GM12878 (cell line): Measurements from ENCODE around the gene MPRIP. TPM values are rescaled to one million over a fixed set of nuclear protein-coding genes. Genes with fewer than 3 reads are reported as not detected.

Source experiments
- ATAC-seq: fragments of 200-7000 bp; cut with Tn5 transposase; 3 replicates; pipeline ENCODE4 v1.9.1; 2020; ENCODE audit warnings: mild to moderate bottlenecking, moderate library complexity
- BruUV-seq: library from RNA; stranded (reverse); fragments of 400-500 nt; replicated peaks from 2 replicates; lab custom pipeline; 2021; lab: Mats Ljungman, UMichigan
- CTCF ChIA-PET: fragments of 300-600 bp; sonication (Branson Sonifier 250); formaldehyde crosslinking; extraction: SDS; loops from one replicate; lab custom pipeline; 2021; ENCODE audit warnings: inconsistent platforms; lab: Yijun Ruan, JAX
- POLR2A ChIA-PET: fragments of 350-600 bp; formaldehyde crosslinking; extraction: SDS; loops from one replicate; lab custom pipeline; 2021; ENCODE audit warnings: inconsistent platforms; lab: Charles Lee
- RAD21 ChIA-PET: fragments of 300-600 bp; sonication (Branson Sonifier 250); formaldehyde crosslinking; loops from one replicate; lab custom pipeline; 2023; ENCODE audit warnings: antibody characterized with exemption; ENCODE audit not compliant: unreplicated experiment; lab: Charles Lee
- SMC1A ChIA-PET: fragments of 300-600 bp; sonication (Branson Sonifier 250); formaldehyde crosslinking; loops from one replicate; lab custom pipeline; 2023; ENCODE audit not compliant: unreplicated experiment, uncharacterized antibody; lab: Charles Lee
- DNase-seq: peaks from one replicate; pipeline ENCODE4 v3.0.0-alpha.2; 2011; ENCODE audit warnings: low read depth, low spot score
- FAIRE-seq: peaks from 3 replicates; lab custom pipeline; 2011; peaks lifted over from hg19 to GRCh38; lab: Jason Lieb, UNC
- H2AFZ ChIP-seq: 2 replicates; pipeline ENCODE4 v1.6.0; 2011; ENCODE audit warnings: low read depth, low read length, control low read depth; ENCODE audit not compliant: control insufficient read depth
- H3K27ac ChIP-seq: 2 replicates; pipeline ENCODE4 v1.5.1; 2011; ENCODE audit warnings: control low read depth; ENCODE audit not compliant: control insufficient read depth, insufficient read depth
- H3K27me3 ChIP-seq, 2 experiments: replicated peaks in 1 of 2; 2 replicates each; pipeline versions ENCODE4 v1.6.0 to v1.6.1; 2011; ENCODE audit warnings: low read length in 1 of 2; ENCODE audit not compliant: control insufficient read depth in 2 of 2, insufficient read depth in 2 of 2
- H3K36me3 ChIP-seq, 2 experiments: 2 replicates each; pipeline ENCODE4 v1.5.1; 2011; ENCODE audit warnings: low read length in 1 of 2; ENCODE audit not compliant: control insufficient read depth in 2 of 2, insufficient read depth in 2 of 2
- H3K4me1 ChIP-seq: 2 replicates; pipeline ENCODE4 v1.6.1; 2011; ENCODE audit warnings: mild to moderate bottlenecking, low read length, moderate library complexity, mixed read lengths; ENCODE audit not compliant: control insufficient read depth, insufficient read depth
- H3K4me2 ChIP-seq: 2 replicates; pipeline ENCODE4 v1.6.0; 2011; ENCODE audit warnings: control low read depth; ENCODE audit not compliant: control insufficient read depth, insufficient read depth
- H3K4me3 ChIP-seq: fragments of 200-600 bp; sonication (generic); 2 replicates; pipeline ENCODE4 v1.5.1; 2016
- H3K79me2 ChIP-seq: 2 replicates; pipeline ENCODE4 v1.6.0; 2011; ENCODE audit warnings: low read length; ENCODE audit not compliant: control insufficient read depth, insufficient read depth
- H3K9ac ChIP-seq: 2 replicates; pipeline ENCODE4 v1.8.0; 2011; ENCODE audit warnings: low read length, control low read depth, mixed read lengths; ENCODE audit not compliant: control insufficient read depth, insufficient read depth
- H3K9me3 ChIP-seq: replicated peaks from 3 replicates; pipeline ENCODE4 v1.5.1; 2011; ENCODE audit warnings: mild to moderate bottlenecking, low read length; ENCODE audit not compliant: control insufficient read depth, insufficient read depth
- H4K20me1 ChIP-seq: 2 replicates; pipeline ENCODE4 v1.6.0; 2011; ENCODE audit not compliant: control insufficient read depth, insufficient read depth
- BMI1 ChIP-seq: fragments of 450-650 bp; IDR thresholded peaks from 2 replicates; pipeline ENCODE4 v1.6.1; 2016; ENCODE audit warnings: mild to moderate bottlenecking, moderate library complexity, borderline replicate concordance
- EP300 ChIP-seq, 2 experiments: fragments of 150-350 bp in 1 of 2; IDR thresholded peaks; 2 replicates each; pipeline ENCODE4 v1.6.1; 2011 to 2012; ENCODE audit warnings: low read depth in 2 of 2, low read length in 2 of 2, borderline replicate concordance in 1 of 2, improper control_type of control experiment in 1 of 2, inconsistent platforms in 1 of 2; ENCODE audit not compliant: control insufficient read depth in 1 of 2
- HCFC1 ChIP-seq: fragments of 150-350 bp; IDR thresholded peaks from 2 replicates; pipeline ENCODE4 v1.6.1; 2014; ENCODE audit warnings: low read length
- HDAC6 ChIP-seq: fragments of 200-600 bp; sonication (generic); IDR thresholded peaks from one replicate; pipeline ENCODE4 v1.8.0; 2017; ENCODE audit warnings: antibody characterized with exemption; ENCODE audit not compliant: unreplicated experiment
- HDGF ChIP-seq: fragments of 450-650 bp; IDR thresholded peaks from 2 replicates; pipeline ENCODE4 v1.6.1; 2016; ENCODE audit warnings: antibody characterized with exemption
- MEF2B ChIP-seq: fragments of 450-650 bp; IDR thresholded peaks from 2 replicates; pipeline ENCODE4 v1.6.1; 2018; ENCODE audit warnings: mild to moderate bottlenecking, moderate library complexity; ENCODE audit not compliant: partially characterized antibody, poor library complexity, severe bottlenecking
- PAX5 ChIP-seq: IDR thresholded peaks from 2 replicates; pipeline ENCODE4 v1.6.1; 2011; ENCODE audit warnings: low read depth, low read length, borderline replicate concordance
- POU2F2 ChIP-seq: IDR thresholded peaks from 3 replicates; pipeline ENCODE4 v1.6.1; 2011; ENCODE audit warnings: low read depth, mild to moderate bottlenecking, low read length, borderline replicate concordance
- RB1 ChIP-seq: fragments of 450-650 bp; formaldehyde crosslinking; IDR thresholded peaks from 2 replicates; pipeline ENCODE4 v1.6.1; 2017; ENCODE audit warnings: mild to moderate bottlenecking, borderline replicate concordance
- RELB ChIP-seq: fragments of 450-650 bp; IDR thresholded peaks from 2 replicates; pipeline ENCODE4 v1.6.1; 2017; ENCODE audit warnings: low read depth, mild to moderate bottlenecking, moderate library complexity
- RFX5 ChIP-seq: IDR thresholded peaks from 2 replicates; pipeline ENCODE4 v1.6.1; 2011; ENCODE audit warnings: low read depth, low read length, improper control_type of control experiment
- STAT3 ChIP-seq: IDR thresholded peaks from 2 replicates; pipeline ENCODE4 v1.6.1; 2011; ENCODE audit warnings: low read depth, low read length, improper control_type of control experiment
- TCF12 ChIP-seq: IDR thresholded peaks from 2 replicates; pipeline ENCODE4 v1.6.1; 2011; ENCODE audit warnings: low read depth, mild to moderate bottlenecking, low read length
- ZNF274 ChIP-seq: IDR thresholded peaks from one replicate; pipeline ENCODE4 v1.8.0; 2011; ENCODE audit not compliant: insufficient read length, insufficient read depth
- WGBS: methylation state at CpG from one replicate; pipeline ENCODE4 v1.1.6; 2016; ENCODE audit warnings: low lambda C conversion rate; ENCODE audit not compliant: insufficient replicate concordance, insufficient coverage; ENCODE audit errors: missing lambda C conversion rate; 5-methylcytosine and 5-hydroxymethylcytosine counted together
- in situ Hi-C: fragments of 300-500 bp; cut with MboI; formaldehyde crosslinking; loops from 9 replicates; pipeline ENCODE4 v1.14.3; 2018; ENCODE audit warnings: mixed read lengths
- intact Hi-C: fragments of 100-400 bp; cut with micrococcal nuclease; formaldehyde crosslinking; loops from one replicate; pipeline ENCODE4 v1.14.2; 2022; ENCODE audit not compliant: unreplicated experiment
- polyA plus RNA-seq, 11 experiments: library from polyadenylated mRNA; depleted of rRNA in 4 of 11; unstranded in 6 of 11; stranded (reverse) in 5 of 11; fragments of >200 nt; fragmentation: Nextera tagmentation in 4 of 11; fragmentation: Illumina TruSeq in 1 of 11; extraction: Ambion mirVana in 4 of 11; extraction: Trizol in 1 of 11; gene quantifications; 1 replicate in 1 of 11; 2 replicates in 10 of 11; pipeline versions ENCODE4 v1.2.1 to v1.2.3, GENCODE V29; 2011 to 2016; ENCODE audit warnings: inconsistent platforms in 2 of 11, missing spikeins in 2 of 11, low read depth in 1 of 11
- total RNA-seq, 4 experiments: library from RNA; depleted of rRNA in 3 of 4; stranded (reverse); fragments of >200 nt in 3 of 4; fragmentation: Illumina TruSeq in 1 of 4; extraction: Trizol in 1 of 4; gene quantifications; 2 replicates each; pipeline versions ENCODE4 v1.2.1 to v1.2.3, GENCODE V29; 2013 to 2021
- TF ChIP-seq, protein P1 (sequence below): IDR thresholded peaks from 2 replicates; pipeline ENCODE4 v1.6.1; 2012; ENCODE audit warnings: low read length, inconsistent platforms

MPRIP gene
- total and polyA plus RNA-seq, 10 of the 15 experiments (the other 5 are each of a cell fraction or from before 2014, with no cell fraction given): 16.5 to 168 (median 71.7) TPM

GRCh38 chr17:17232303-17232621 lies 190.0 kb downstream of the MPRIP start:
- Histone ChIP-seq H3K4me3 (no peak overlapping the region), H3K36me3 (peaks cover 5 to 19% of the 10 kb centered on the region in 2 experiments; a peak in 3 of 4 replicates), H3K4me1 (peaks cover 6% of the 10 kb centered on the region), H3K4me2 (no peak overlapping the region), H3K27ac (no peak overlapping the region), H3K9ac (no peak overlapping the region), H2AFZ (no peak overlapping the region), H3K27me3 (no peaks in the 10 kb centered on the region), H3K79me2 (peaks cover 20% of the 10 kb centered on the region), H4K20me1 (no peaks in the 10 kb centered on the region), H3K9me3 (no peaks in the 10 kb centered on the region)
- ATAC-seq (no peak), DNase-seq (no peak), FAIRE-seq (no peak)
- ChIA-PET POLR2A (no interaction called here), SMC1A (no interaction called here), CTCF (no interaction called here), RAD21 (no interaction called here)
- intact Hi-C loops (loop anchor here (10.0 kb wide), 1 partner anchor 227 kb away; no protein-coding TSS in a partner anchor), in situ Hi-C loops (no loop called here)
- TF ChIP-seq HCFC1 (no peak), ZNF274 (no peak), RELB (no peak), POU2F2 (no peak), HDGF (no peak), BMI1 (no peak), HDAC6 (no peak), TCF12 (no peak), PAX5 (no peak), EP300 (IDR thresholded peaks at IDR 0.05; ENCODE audit: borderline replicate concordance in 1 of 2, control insufficient read depth in 1 of 2, low read depth in 2 of 2, low read length in 2 of 2) (no peak), RFX5 (no peak), RB1 (no peak), MEF2B (no peak), STAT3 (no peak)
- TF ChIP-seq, protein P1, sequence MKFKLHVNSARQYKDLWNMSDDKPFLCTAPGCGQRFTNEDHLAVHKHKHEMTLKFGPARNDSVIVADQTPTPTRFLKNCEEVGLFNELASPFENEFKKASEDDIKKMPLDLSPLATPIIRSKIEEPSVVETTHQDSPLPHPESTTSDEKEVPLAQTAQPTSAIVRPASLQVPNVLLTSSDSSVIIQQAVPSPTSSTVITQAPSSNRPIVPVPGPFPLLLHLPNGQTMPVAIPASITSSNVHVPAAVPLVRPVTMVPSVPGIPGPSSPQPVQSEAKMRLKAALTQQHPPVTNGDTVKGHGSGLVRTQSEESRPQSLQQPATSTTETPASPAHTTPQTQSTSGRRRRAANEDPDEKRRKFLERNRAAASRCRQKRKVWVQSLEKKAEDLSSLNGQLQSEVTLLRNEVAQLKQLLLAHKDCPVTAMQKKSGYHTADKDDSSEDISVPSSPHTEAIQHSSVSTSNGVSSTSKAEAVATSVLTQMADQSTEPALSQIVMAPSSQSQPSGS: no peak
- WGBS: 89% methylated on average over 11 of the region's 11 CpGs
- BruUV-seq: no TSS peak
